Keratinocyte (primary cell): ENCODE data around the gene GPD1. TPM values are rescaled to one million over a fixed set of nuclear protein-coding genes. Genes with fewer than 3 reads are reported as not detected.

ENCODE experiments used
- DNase-seq: peaks from one replicate; pipeline ENCODE4 v3.0.0-alpha.2; 2011; ENCODE audit warnings: low read depth, missing footprints, low spot score
- FAIRE-seq: peaks from 2 replicates; lab custom pipeline; 2011; peaks lifted over from hg19 to GRCh38; lab: Jason Lieb, UNC
- H2AFZ ChIP-seq: 2 replicates; pipeline ENCODE4 v1.6.0; 2012; ENCODE audit warnings: low read length, control low read depth, inconsistent platforms; ENCODE audit not compliant: control insufficient read depth
- H3K27ac ChIP-seq: 2 replicates; pipeline ENCODE4 v1.5.1; 2011; ENCODE audit warnings: low read length; ENCODE audit not compliant: control insufficient read depth, insufficient read depth
- H3K27me3 ChIP-seq: 3 replicates; pipeline ENCODE4 v1.6.0; 2011; ENCODE audit warnings: low read length; ENCODE audit not compliant: control insufficient read depth, insufficient read depth; ENCODE audit errors: extremely low read depth
- H3K36me3 ChIP-seq, 2 experiments: 2 replicates in 1 of 2; 3 replicates in 1 of 2; pipeline ENCODE4 v1.5.1; 2011; ENCODE audit warnings: low read length in 2 of 2, mild to moderate bottlenecking in 1 of 2; ENCODE audit not compliant: control insufficient read depth in 2 of 2, insufficient read depth in 2 of 2; ENCODE audit errors: extremely low read depth in 1 of 2
- H3K4me1 ChIP-seq: 3 replicates; pipeline ENCODE4 v1.5.1; 2011; ENCODE audit warnings: low read length; ENCODE audit not compliant: control insufficient read depth, insufficient read depth; ENCODE audit errors: extremely low read depth
- H3K4me2 ChIP-seq: 3 replicates; pipeline ENCODE4 v1.6.0; 2011; ENCODE audit warnings: low read depth, low read length; ENCODE audit not compliant: control insufficient read depth, insufficient read depth; ENCODE audit errors: extremely low read depth
- H3K4me3 ChIP-seq, 3 experiments: fragments of 200-600 bp in 1 of 3; sonication (generic) in 1 of 3; 2 replicates in 2 of 3; 3 replicates in 1 of 3; pipeline ENCODE4 v1.5.1; 2011 to 2016; ENCODE audit warnings: low read length in 3 of 3, mild to moderate bottlenecking in 3 of 3, control low read depth in 2 of 3, inconsistent platforms in 1 of 3, low read depth in 1 of 3, mixed read lengths in 1 of 3, mixed run types in 1 of 3, moderate library complexity in 1 of 3; ENCODE audit not compliant: control insufficient read depth in 2 of 3, insufficient read depth in 2 of 3; ENCODE audit errors: extremely low read depth in 1 of 3
- H3K79me2 ChIP-seq: 2 replicates; pipeline ENCODE4 v1.6.0; 2012; ENCODE audit warnings: low read length; ENCODE audit not compliant: control insufficient read depth, insufficient read depth
- H3K9ac ChIP-seq: 3 replicates; pipeline ENCODE4 v1.6.0; 2011; ENCODE audit warnings: low read length; ENCODE audit not compliant: control insufficient read depth, insufficient read depth; ENCODE audit errors: extremely low read depth
- H3K9me1 ChIP-seq: 3 replicates; pipeline ENCODE4 v1.6.0; 2011; ENCODE audit warnings: low read length; ENCODE audit not compliant: control insufficient read depth, insufficient read depth; ENCODE audit errors: extremely low read depth
- H3K9me3 ChIP-seq: 2 replicates; pipeline ENCODE4 v1.5.1; 2012; ENCODE audit warnings: low read depth, low read length; ENCODE audit not compliant: control insufficient read depth
- H4K20me1 ChIP-seq: 3 replicates; pipeline ENCODE4 v1.6.0; 2011; ENCODE audit warnings: low read length; ENCODE audit not compliant: control insufficient read depth, insufficient read depth; ENCODE audit errors: extremely low read depth
- EZH2 ChIP-seq: IDR thresholded peaks from one replicate; pipeline ENCODE4 v1.6.1; 2012; ENCODE audit warnings: inconsistent platforms, mild to moderate bottlenecking, low read length, moderate library complexity
- dilution Hi-C: fragments of 300-500 bp; cut with MboI; formaldehyde crosslinking; loops from one replicate; pipeline ENCODE4 v1.7.0; 2020; ENCODE audit warnings: low sequenced_read_pairs; ENCODE audit not compliant: extremely low pct_ligation_motif_present
- polyA plus RNA-seq, 5 experiments: library from polyadenylated mRNA; depleted of rRNA in 3 of 5; stranded (reverse) in 3 of 5; stranded (forward) in 1 of 5; unstranded in 1 of 5; fragments of >200 nt; gene quantifications; 1 replicate in 1 of 5; 2 replicates in 3 of 5; 3 replicates in 1 of 5; pipeline versions ENCODE4 v1.2.1 to v1.2.3, GENCODE V29; 2011 to 2012; ENCODE audit warnings: missing spikeins in 2 of 5, low read depth in 1 of 5, low replicate concordance in 1 of 5
- TF ChIP-seq, protein P1 (sequence below), 3 experiments: IDR thresholded peaks in 1 of 3; conservative IDR thresholded peaks in 1 of 3; optimal IDR thresholded peaks in 1 of 3; 2 replicates in 2 of 3; 3 replicates in 1 of 3; pipeline versions ENCODE3 to v1.5.1; 2011; ENCODE audit warnings: low read length in 3 of 3, mild to moderate bottlenecking in 3 of 3, moderate library complexity in 2 of 3, control low read depth in 1 of 3, inconsistent platforms in 1 of 3; ENCODE audit not compliant: insufficient read depth in 2 of 3; ENCODE audit errors: extremely low read depth in 1 of 3

The GPD1 gene
- polyA plus RNA-seq, 1 donor (not counting 4 experiments of a cell fraction or from before 2014, with no cell fraction given): 0.13 TPM

DNA sequence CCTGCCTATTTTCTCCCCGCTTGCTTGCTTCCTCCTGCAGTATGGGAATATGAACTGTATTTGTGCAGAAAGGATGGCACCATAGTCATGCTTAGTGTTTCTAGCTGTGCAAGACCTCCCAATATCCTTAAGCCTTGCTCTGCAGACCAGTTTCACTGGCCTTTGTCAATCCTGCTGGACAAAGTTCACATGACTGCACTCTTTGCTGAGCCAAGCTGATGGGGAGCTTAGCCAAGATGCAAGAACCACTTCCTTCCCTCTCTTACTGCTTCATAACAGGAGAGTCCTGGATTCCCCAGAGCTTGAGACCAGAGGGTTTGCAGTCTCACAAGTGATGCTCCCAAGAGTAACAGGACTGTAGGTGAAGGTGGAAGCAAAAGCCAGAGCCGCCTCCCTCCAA is 42.6 kb upstream of the GPD1 start:
- no peak overlapping the region for H2AFZ ChIP-seq
- H3K79me2 ChIP-seq: no peaks in the 10 kb centered on the region
- no peaks in the 10 kb centered on the region for H3K9me1 ChIP-seq
- no peaks in the 10 kb centered on the region for H4K20me1 ChIP-seq
- peaks cover 7% of the 10 kb centered on the region for H3K27me3 ChIP-seq
- H3K27ac ChIP-seq: no peak overlapping the region
- H3K4me1 ChIP-seq: peaks cover 13% of the 10 kb centered on the region
- no peak for FAIRE-seq
- DNase-seq: no peak
- H3K36me3 ChIP-seq: no peaks in the 10 kb centered on the region
- H3K9ac ChIP-seq: no peak overlapping the region
- H3K9me3 ChIP-seq: no peaks in the 10 kb centered on the region
- no peak overlapping the region for H3K4me2 ChIP-seq
- TF ChIP-seq EZH2: no peak
- TF ChIP-seq, protein P1, sequence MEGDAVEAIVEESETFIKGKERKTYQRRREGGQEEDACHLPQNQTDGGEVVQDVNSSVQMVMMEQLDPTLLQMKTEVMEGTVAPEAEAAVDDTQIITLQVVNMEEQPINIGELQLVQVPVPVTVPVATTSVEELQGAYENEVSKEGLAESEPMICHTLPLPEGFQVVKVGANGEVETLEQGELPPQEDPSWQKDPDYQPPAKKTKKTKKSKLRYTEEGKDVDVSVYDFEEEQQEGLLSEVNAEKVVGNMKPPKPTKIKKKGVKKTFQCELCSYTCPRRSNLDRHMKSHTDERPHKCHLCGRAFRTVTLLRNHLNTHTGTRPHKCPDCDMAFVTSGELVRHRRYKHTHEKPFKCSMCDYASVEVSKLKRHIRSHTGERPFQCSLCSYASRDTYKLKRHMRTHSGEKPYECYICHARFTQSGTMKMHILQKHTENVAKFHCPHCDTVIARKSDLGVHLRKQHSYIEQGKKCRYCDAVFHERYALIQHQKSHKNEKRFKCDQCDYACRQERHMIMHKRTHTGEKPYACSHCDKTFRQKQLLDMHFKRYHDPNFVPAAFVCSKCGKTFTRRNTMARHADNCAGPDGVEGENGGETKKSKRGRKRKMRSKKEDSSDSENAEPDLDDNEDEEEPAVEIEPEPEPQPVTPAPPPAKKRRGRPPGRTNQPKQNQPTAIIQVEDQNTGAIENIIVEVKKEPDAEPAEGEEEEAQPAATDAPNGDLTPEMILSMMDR (optimal IDR thresholded peaks at IDR 0.05 in 1 of 3, IDR thresholded peaks at IDR 0.05 in 1 of 3, conservative IDR thresholded peaks at IDR 0.05 in 1 of 3; ENCODE audit: extremely low read depth in 1 of 3, insufficient read depth in 2 of 3, low read length in 3 of 3): no peak
- dilution Hi-C loops: loop anchor here (10.0 to 25.0 kb wide), 2 partner anchors 56 to 199 kb away; no protein-coding TSS in a partner anchor
- H3K4me3 ChIP-seq: no peak overlapping the region

DNA sequence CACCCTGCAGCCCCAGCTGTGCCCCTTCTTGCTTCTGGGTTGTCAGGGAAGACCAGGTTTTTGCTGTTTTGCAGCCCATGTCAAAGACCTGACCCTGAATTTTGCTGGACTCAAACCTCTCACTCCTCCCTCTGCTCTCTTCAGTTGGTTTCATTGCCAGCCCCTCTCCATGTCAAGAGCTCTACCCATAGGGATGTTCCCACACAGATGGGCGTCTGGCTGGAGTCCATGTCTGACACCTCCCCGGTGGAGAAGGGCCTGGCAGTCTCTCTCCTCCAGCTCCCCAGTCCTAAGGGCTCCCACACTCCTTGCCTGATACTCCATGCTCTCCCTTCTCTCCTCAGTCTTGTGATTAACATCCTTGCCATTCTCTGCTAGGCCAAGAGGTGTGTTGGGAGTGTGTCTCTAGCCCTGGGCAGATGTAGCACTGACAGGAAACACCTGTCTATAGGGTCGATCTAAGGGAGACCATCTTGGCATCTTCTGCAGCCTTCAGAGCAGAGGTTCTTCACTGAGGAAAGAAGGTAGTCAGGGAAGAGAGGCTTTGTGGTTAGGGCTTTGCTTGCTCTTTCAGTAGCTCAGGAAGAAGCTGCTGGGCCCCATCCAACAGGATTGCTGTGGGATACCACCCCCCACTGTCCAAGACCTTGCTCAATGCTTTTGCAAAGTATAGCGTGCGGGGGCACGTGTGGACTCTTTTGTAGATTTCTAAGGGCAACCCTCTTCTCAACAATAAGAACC is 41.7 kb upstream of the GPD1 start:
- dilution Hi-C loops: loop anchor here (10.0 to 25.0 kb wide), 2 partner anchors 57 to 200 kb away; no protein-coding TSS in a partner anchor

More for the DNA sequence above, 41.7 kb upstream of the GPD1 start:
- Histone ChIP-seq H3K27ac (no peak overlapping the region), H3K4me3 (no peak overlapping the region), H3K4me1 (peaks cover 8% of the 10 kb centered on the region), H3K27me3 (no peaks in the 10 kb centered on the region), H3K36me3 (peaks cover 0 to 1% of the 10 kb centered on the region in 2 experiments), H4K20me1 (no peaks in the 10 kb centered on the region), H3K9me3 (no peaks in the 10 kb centered on the region), H3K4me2 (no peak overlapping the region), H2AFZ (no peak overlapping the region), H3K9me1 (no peaks in the 10 kb centered on the region), H3K9ac (no peak overlapping the region), H3K79me2 (no peaks in the 10 kb centered on the region)
- no peak for FAIRE-seq
- DNase-seq: no peak
- TF ChIP-seq, protein P1 (optimal IDR thresholded peaks at IDR 0.05 in 1 of 3, IDR thresholded peaks at IDR 0.05 in 1 of 3, conservative IDR thresholded peaks at IDR 0.05 in 1 of 3; ENCODE audit: extremely low read depth in 1 of 3, insufficient read depth in 2 of 3, low read length in 3 of 3): no peak
- TF ChIP-seq EZH2: no peak
